Measurements from ENCODE around the gene LYSMD2. TPM values are rescaled to one million over a fixed set of nuclear protein-coding genes. Genes with fewer than 3 reads are reported as not detected.

Gene LYSMD2
- total RNA-seq, 1 experiment from 2014 or later = 6.0 TPM

DNA sequence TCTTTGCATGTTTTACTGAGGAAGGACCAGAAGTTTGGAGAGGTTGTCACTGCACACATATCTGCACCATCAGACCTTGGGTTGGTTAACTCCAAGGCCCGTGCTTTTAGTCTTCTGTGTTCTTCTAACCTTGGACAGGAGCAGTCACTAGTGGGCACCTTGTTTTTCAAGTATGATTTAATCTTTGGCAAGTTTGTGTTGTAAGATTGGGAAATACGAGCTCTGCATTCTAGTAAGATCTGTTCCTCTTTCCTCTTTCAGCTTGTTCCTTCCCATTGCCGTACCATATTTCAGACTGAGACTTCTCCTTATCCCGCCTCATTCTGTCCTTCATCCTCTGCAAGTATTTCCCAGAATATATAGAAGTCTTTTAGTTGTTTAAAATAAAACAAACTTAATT is 19.0 kb upstream of the LYSMD2 start:
- ChIA-PET CTCF (no interaction called here), POLR2A (ENCODE audit: unreplicated experiment) (no interaction called here)
- no peak overlapping the region for H3K4me3 ChIP-seq (ENCODE audit: low read length)
- no peaks in the 10 kb centered on the region for H3K79me2 ChIP-seq (ENCODE audit: low read length)
- H3K27me3 ChIP-seq (ENCODE audit: low read length) = no peaks in the 10 kb centered on the region
- TF ChIP-seq, protein P1, sequence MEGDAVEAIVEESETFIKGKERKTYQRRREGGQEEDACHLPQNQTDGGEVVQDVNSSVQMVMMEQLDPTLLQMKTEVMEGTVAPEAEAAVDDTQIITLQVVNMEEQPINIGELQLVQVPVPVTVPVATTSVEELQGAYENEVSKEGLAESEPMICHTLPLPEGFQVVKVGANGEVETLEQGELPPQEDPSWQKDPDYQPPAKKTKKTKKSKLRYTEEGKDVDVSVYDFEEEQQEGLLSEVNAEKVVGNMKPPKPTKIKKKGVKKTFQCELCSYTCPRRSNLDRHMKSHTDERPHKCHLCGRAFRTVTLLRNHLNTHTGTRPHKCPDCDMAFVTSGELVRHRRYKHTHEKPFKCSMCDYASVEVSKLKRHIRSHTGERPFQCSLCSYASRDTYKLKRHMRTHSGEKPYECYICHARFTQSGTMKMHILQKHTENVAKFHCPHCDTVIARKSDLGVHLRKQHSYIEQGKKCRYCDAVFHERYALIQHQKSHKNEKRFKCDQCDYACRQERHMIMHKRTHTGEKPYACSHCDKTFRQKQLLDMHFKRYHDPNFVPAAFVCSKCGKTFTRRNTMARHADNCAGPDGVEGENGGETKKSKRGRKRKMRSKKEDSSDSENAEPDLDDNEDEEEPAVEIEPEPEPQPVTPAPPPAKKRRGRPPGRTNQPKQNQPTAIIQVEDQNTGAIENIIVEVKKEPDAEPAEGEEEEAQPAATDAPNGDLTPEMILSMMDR (conservative IDR thresholded peaks at IDR 0.05; ENCODE audit: low read depth, low read length) = no peak
- no peak for TF ChIP-seq EZH2 (IDR thresholded peaks at IDR 0.05; ENCODE audit: low read length, unreplicated experiment)
- TF ChIP-seq EZH2phosphoT487 (IDR thresholded peaks at IDR 0.05; ENCODE audit: borderline replicate concordance, low read length) = no peak
- H3F3A ChIP-seq (ENCODE audit: low read length, unreplicated experiment) = no peaks in the 10 kb centered on the region
- no peak overlapping the region for H3K27ac ChIP-seq (ENCODE audit: low read length)
- H4K20me1 ChIP-seq (ENCODE audit: low read length) = no peaks in the 10 kb centered on the region
- H2AFZ ChIP-seq (ENCODE audit: low read length) = no peak overlapping the region
- ATAC-seq (no peak), DNase-seq (no peak)
- no peaks in the 10 kb centered on the region for H3K9me2 ChIP-seq (replicated peaks; ENCODE audit: low read length)
- H3K4me2 ChIP-seq (ENCODE audit: low read length) = no peak overlapping the region
- intact Hi-C loops (cut with micrococcal nuclease) = no loop called here
- H3K4me1 ChIP-seq (ENCODE audit: insufficient read depth, low read length) = 0 out of 2 replicates have a peak, but pooled peaks cover 5% of the 10 kb centered on the region
- H3K36me3 ChIP-seq (ENCODE audit: low read depth, low read length) = no peaks in the 10 kb centered on the region
- no TSS peak for BruUV-seq (replicated peaks)
- H3K9me3 ChIP-seq (ENCODE audit: low read length) = no peaks in the 10 kb centered on the region
- H3K9ac ChIP-seq (ENCODE audit: low read length) = no peak overlapping the region

DNA sequence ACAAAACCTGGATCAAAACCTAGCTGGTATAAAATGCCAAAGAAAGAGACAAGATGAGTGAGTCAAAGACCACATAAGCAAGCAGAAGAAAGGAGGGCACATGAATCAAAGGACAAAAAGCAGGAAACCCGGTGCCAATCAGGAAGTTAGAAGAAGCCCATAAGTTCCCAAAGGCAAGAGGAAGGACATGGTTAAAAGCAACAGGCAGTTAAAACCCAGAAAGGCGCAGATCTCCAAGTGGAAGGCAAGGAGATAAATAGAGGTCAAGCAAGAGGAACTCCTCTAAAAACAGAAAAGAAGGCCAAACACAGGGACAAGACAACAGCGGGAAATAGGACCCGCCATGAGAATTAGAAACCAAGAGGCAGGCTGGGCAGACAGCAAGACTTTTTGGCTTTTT is 18.3 kb upstream of the LYSMD2 start:
- BruUV-seq (replicated peaks) = no TSS peak
- ChIA-PET CTCF (no interaction called here), POLR2A (ENCODE audit: unreplicated experiment) (no interaction called here)
- DNase-seq (no peak), ATAC-seq (no peak)
- Histone ChIP-seq H3K9me3 (ENCODE audit: low read length) (no peaks in the 10 kb centered on the region), H3K4me3 (ENCODE audit: low read length) (no peak overlapping the region), H3K4me1 (ENCODE audit: insufficient read depth, low read length) (peaks cover 9% of the 10 kb centered on the region; the same call in 1 of the 2 replicates), H3K9ac (ENCODE audit: low read length) (no peak overlapping the region), H2AFZ (ENCODE audit: low read length) (no peak overlapping the region), H3F3A (ENCODE audit: low read length, unreplicated experiment) (no peaks in the 10 kb centered on the region), H3K27ac (ENCODE audit: low read length) (no peak overlapping the region), H3K27me3 (ENCODE audit: low read length) (no peaks in the 10 kb centered on the region), H3K36me3 (ENCODE audit: low read depth, low read length) (no peaks in the 10 kb centered on the region), H4K20me1 (ENCODE audit: low read length) (no peaks in the 10 kb centered on the region), H3K79me2 (ENCODE audit: low read length) (no peaks in the 10 kb centered on the region), H3K9me2 (replicated peaks; ENCODE audit: low read length) (no peaks in the 10 kb centered on the region), H3K4me2 (ENCODE audit: low read length) (no peak overlapping the region)
- intact Hi-C loops (cut with micrococcal nuclease) = no loop called here
- TF ChIP-seq EZH2 (IDR thresholded peaks at IDR 0.05; ENCODE audit: low read length, unreplicated experiment) = no peak
- TF ChIP-seq, protein P1 (conservative IDR thresholded peaks at IDR 0.05; ENCODE audit: low read depth, low read length) = no peak
- TF ChIP-seq EZH2phosphoT487 (IDR thresholded peaks at IDR 0.05; ENCODE audit: borderline replicate concordance, low read length) = no peak

DNA sequence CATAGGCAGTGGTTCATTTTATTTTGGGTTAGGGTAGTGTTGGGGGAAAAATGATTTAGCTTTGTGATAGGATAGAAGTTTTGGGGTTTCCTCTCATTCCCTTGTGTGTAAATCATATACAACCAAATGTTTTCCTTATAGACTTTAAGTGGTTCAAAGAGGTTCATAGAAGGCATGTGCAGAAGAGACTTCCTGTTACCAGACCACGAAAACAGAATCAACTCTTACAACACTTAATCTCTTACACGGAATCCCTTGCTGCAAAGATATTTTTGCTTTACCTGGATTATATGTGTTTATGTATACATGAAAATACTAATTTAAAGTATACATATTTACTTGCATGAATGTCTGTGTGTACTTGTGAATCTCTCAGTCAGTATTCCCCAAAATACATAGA is 16.8 kb upstream of the LYSMD2 start:
- H3K27ac ChIP-seq (ENCODE audit: low read length) = no peak overlapping the region
- no peaks in the 10 kb centered on the region for H3F3A ChIP-seq (ENCODE audit: low read length, unreplicated experiment)
- H3K4me2 ChIP-seq (ENCODE audit: low read length) = no peak overlapping the region
- H3K79me2 ChIP-seq (ENCODE audit: low read length) = no peaks in the 10 kb centered on the region
- H3K9me2 ChIP-seq (replicated peaks; ENCODE audit: low read length) = no peaks in the 10 kb centered on the region
- H3K4me3 ChIP-seq (ENCODE audit: low read length) = no peak overlapping the region
- no peaks in the 10 kb centered on the region for H3K9me3 ChIP-seq (ENCODE audit: low read length)
- no peaks in the 10 kb centered on the region for H4K20me1 ChIP-seq (ENCODE audit: low read length)
- H3K36me3 ChIP-seq (ENCODE audit: low read depth, low read length) = no peaks in the 10 kb centered on the region
- DNase-seq (no peak), ATAC-seq (no peak)
- TF ChIP-seq EZH2 (IDR thresholded peaks at IDR 0.05; ENCODE audit: low read length, unreplicated experiment) = no peak
- TF ChIP-seq EZH2phosphoT487 (IDR thresholded peaks at IDR 0.05; ENCODE audit: borderline replicate concordance, low read length) = no peak
- TF ChIP-seq, protein P1 (conservative IDR thresholded peaks at IDR 0.05; ENCODE audit: low read depth, low read length) = no peak
- no peak overlapping the region for H3K9ac ChIP-seq (ENCODE audit: low read length)
- no TSS peak for BruUV-seq (replicated peaks)
- CTCF ChIA-PET = no interaction called here
- POLR2A ChIA-PET (ENCODE audit: unreplicated experiment) = no interaction called here
- H3K27me3 ChIP-seq (ENCODE audit: low read length) = peaks cover 12% of the 10 kb centered on the region; the same call in 1 of the 2 replicates
- intact Hi-C loops (cut with micrococcal nuclease) = no loop called here
- H3K4me1 ChIP-seq (ENCODE audit: insufficient read depth, low read length) = peaks cover 10% of the 10 kb centered on the region; the same call in 1 of the 2 replicates
- H2AFZ ChIP-seq (ENCODE audit: low read length) = no peak overlapping the region
